PC-3 (cell line): ENCODE measurements around the gene DNM1. TPM values are rescaled to one million over a fixed set of nuclear protein-coding genes. Genes with fewer than 3 reads are reported as not detected.

ENCODE experiments used
- ATAC-seq: fragments of 200-7000 bp; cut with Tn5 transposase; 2 replicates; pipeline ENCODE4 v1.9.1; 2020; ENCODE audit warnings: mild to moderate bottlenecking, moderate library complexity
- BruUV-seq: library from RNA; stranded (reverse); fragments of 400-500 nt; replicated peaks from 2 replicates; lab custom pipeline; 2021; lab: Mats Ljungman, UMichigan
- CTCF ChIA-PET: fragments of 300-600 bp; sonication (Branson Sonifier 250); formaldehyde crosslinking; loops from one replicate; lab custom pipeline; 2022; ENCODE audit warnings: antibody characterized with exemption; lab: Charles Lee
- POLR2A ChIA-PET: fragments of 300-600 bp; sonication (Branson Sonifier 250); formaldehyde crosslinking; loops from one replicate; lab custom pipeline; 2022; ENCODE audit warnings: antibody characterized with exemption; ENCODE audit not compliant: unreplicated experiment; lab: Charles Lee
- DNase-seq: peaks from one replicate; pipeline ENCODE4 v3.0.0-alpha.2; 2015
- H2AFZ ChIP-seq: fragments of 300-600 bp; sonication (generic); 2 replicates; pipeline ENCODE4 v1.6.0; 2016; ENCODE audit warnings: antibody characterized with exemption, low read length
- H3F3A ChIP-seq: fragments of 300-600 bp; sonication (generic); one replicate; pipeline ENCODE4 v1.6.0; 2017; ENCODE audit warnings: antibody characterized with exemption, low read length, control low read depth, mild to moderate bottlenecking; ENCODE audit not compliant: unreplicated experiment
- H3K27ac ChIP-seq: fragments of 300-600 bp; sonication (generic); 2 replicates; pipeline ENCODE4 v1.5.1; 2016; ENCODE audit warnings: mild to moderate bottlenecking, low read length
- H3K27me3 ChIP-seq: fragments of 300-600 bp; sonication (generic); 2 replicates; pipeline ENCODE4 v1.6.1; 2016; ENCODE audit warnings: low read length, mixed read lengths
- H3K36me3 ChIP-seq: fragments of 300-600 bp; sonication (generic); 2 replicates; pipeline ENCODE4 v1.6.1; 2016; ENCODE audit warnings: low read depth, mixed run types, low read length, mixed read lengths
- H3K4me1 ChIP-seq: fragments of 300-600 bp; sonication (generic); 2 replicates; pipeline ENCODE4 v1.5.1; 2016; ENCODE audit warnings: low read length; ENCODE audit not compliant: insufficient read depth
- H3K4me2 ChIP-seq: fragments of 300-600 bp; sonication (generic); 2 replicates; pipeline ENCODE4 v1.6.0; 2016; ENCODE audit warnings: low read length
- H3K4me3 ChIP-seq: fragments of 300-600 bp; sonication (generic); 2 replicates; pipeline ENCODE4 v1.5.1; 2016; ENCODE audit warnings: mild to moderate bottlenecking, low read length, mixed read lengths
- H3K79me2 ChIP-seq: fragments of 300-600 bp; sonication (generic); 2 replicates; pipeline ENCODE4 v1.6.1; 2017; ENCODE audit warnings: low read length, mixed read lengths
- H3K9ac ChIP-seq: fragments of 300-600 bp; sonication (generic); 2 replicates; pipeline ENCODE4 v1.6.0; 2016; ENCODE audit warnings: mild to moderate bottlenecking, low read length
- H3K9me2 ChIP-seq: fragments of 300-600 bp; sonication (generic); replicated peaks from 2 replicates; pipeline ENCODE4 v1.6.1; 2016; ENCODE audit warnings: mixed run types, low read length, mixed read lengths
- H3K9me3 ChIP-seq: fragments of 300-600 bp; sonication (generic); 2 replicates; pipeline ENCODE4 v1.6.1; 2016; ENCODE audit warnings: low read length, mixed read lengths
- H4K20me1 ChIP-seq: fragments of 300-600 bp; sonication (generic); 2 replicates; pipeline ENCODE4 v1.6.1; 2016; ENCODE audit warnings: low read length, mixed read lengths
- CTCF ChIP-seq: fragments of 300-600 bp; sonication (generic); conservative IDR thresholded peaks from 2 replicates; pipeline ENCODE4 v1.5.1; 2017; ENCODE audit warnings: antibody characterized with exemption, low read depth, mild to moderate bottlenecking, low read length
- EZH2 ChIP-seq: fragments of 300-600 bp; sonication (generic); IDR thresholded peaks from one replicate; pipeline ENCODE4 v1.6.1; 2017; ENCODE audit warnings: antibody characterized with exemption, mild to moderate bottlenecking, low read length; ENCODE audit not compliant: unreplicated experiment
- EZH2phosphoT487 ChIP-seq: fragments of 300-600 bp; sonication (generic); IDR thresholded peaks from 2 replicates; pipeline ENCODE4 v1.6.1; 2018; ENCODE audit warnings: mild to moderate bottlenecking, antibody characterized with exemption, low read length, borderline replicate concordance
- intact Hi-C: fragments of 100-400 bp; cut with micrococcal nuclease; formaldehyde crosslinking; loops from 2 replicates; pipeline ENCODE4 v1.9.0; 2023
- total RNA-seq: library from RNA; depleted of rRNA; stranded (reverse); fragments of >200 nt; gene quantifications from 2 replicates; pipeline ENCODE4 v1.2.3, GENCODE V29; 2014

The DNM1 gene
- total RNA-seq, 1 experiment from 2014 or later = 24.1 TPM

- no peak overlapping the region for H3K9ac ChIP-seq
- TF ChIP-seq EZH2 (no peak), EZH2phosphoT487 (no peak), CTCF (no peak)
- H3K4me3 ChIP-seq = no peak overlapping the region
- intact Hi-C loops = no loop called here
- H2AFZ ChIP-seq = no peak overlapping the region
- H4K20me1 ChIP-seq = no peaks in the 10 kb centered on the region
- H3K79me2 ChIP-seq = no peaks in the 10 kb centered on the region
- ChIA-PET CTCF (no interaction called here), POLR2A (no interaction called here)
- H3K4me2 ChIP-seq = no peak overlapping the region
- peaks cover 7% of the 10 kb centered on the region for H3K36me3 ChIP-seq
- H3K4me1 ChIP-seq = no peaks in the 10 kb centered on the region
- no peaks in the 10 kb centered on the region for H3K27me3 ChIP-seq
- no TSS peak for BruUV-seq
- no peaks in the 10 kb centered on the region for H3K9me3 ChIP-seq
- no peaks in the 10 kb centered on the region for H3F3A ChIP-seq
- DNase-seq (no peak), ATAC-seq (no peak)
- H3K9me2 ChIP-seq = no peaks in the 10 kb centered on the region
- H3K27ac ChIP-seq = no peak overlapping the region
Observed at GRCh38 chr9:128182893-128183588, 20.1 kb upstream of the DNM1 start.

- H3F3A ChIP-seq = no peaks in the 10 kb centered on the region
- H3K4me3 ChIP-seq = no peak overlapping the region
- H3K36me3 ChIP-seq = peaks cover 7% of the 10 kb centered on the region
- POLR2A ChIA-PET = interaction anchor here (0.6 kb wide), 1 partner anchor 57 kb away, joined by 11 read pairs; no protein-coding TSS in a partner anchor
- peaks cover 15% of the 10 kb centered on the region for H3K79me2 ChIP-seq
- H3K4me2 ChIP-seq = no peak overlapping the region
- intact Hi-C loops = no loop called here
- H4K20me1 ChIP-seq = no peaks in the 10 kb centered on the region
- no peak for TF ChIP-seq EZH2phosphoT487
- no peak for TF ChIP-seq CTCF
- TF ChIP-seq EZH2 = no peak
- no peak overlapping the region for H3K27ac ChIP-seq
- DNase-seq (no peak), ATAC-seq (no peak)
- no peaks in the 10 kb centered on the region for H3K9me2 ChIP-seq
- no TSS peak for BruUV-seq
- no peak overlapping the region for H2AFZ ChIP-seq
- no peaks in the 10 kb centered on the region; the same call in 1 of the 2 replicates for H3K4me1 ChIP-seq
- no peaks in the 10 kb centered on the region for H3K9me3 ChIP-seq
- H3K9ac ChIP-seq = no peak overlapping the region
- CTCF ChIA-PET = interaction anchor here (0.5 kb wide), 1 partner anchor 228 kb away, joined by 3 read pairs; no protein-coding TSS in a partner anchor
- H3K27me3 ChIP-seq = no peaks in the 10 kb centered on the region
Observed at GRCh38 chr9:128185979-128186965, 16.9 kb upstream of the DNM1 start.
